Esophagus muscularis mucosa (tissue), 4 donors: ENCODE data around the gene HUWE1. TPM values are rescaled to one million over a fixed set of nuclear protein-coding genes. Genes with fewer than 3 reads are reported as not detected.

Experiments
- DNase-seq: peaks from one replicate; pipeline ENCODE4 v3.0.0-alpha.2; 2017; ENCODE audit errors: extremely low spot score
- H3K27ac ChIP-seq, 4 donors: fragments of 200-600 bp; sonication (generic); replicated peaks in 1 of 4; 1 replicate in 3 of 4; 2 replicates in 1 of 4; pipeline ENCODE4 v1.5.1; 2016 to 2019; ENCODE audit warnings: mild to moderate bottlenecking in 1 of 4
- H3K27me3 ChIP-seq, 4 donors: fragments of 200-600 bp; sonication (generic); one replicate each; pipeline versions ENCODE4 v1.5.1 to v1.6.0; 2016 to 2019
- H3K36me3 ChIP-seq, 4 donors: fragments of 200-600 bp; sonication (generic); one replicate each; pipeline ENCODE4 v1.5.1; 2016 to 2019
- H3K4me1 ChIP-seq, 4 donors: fragments of 200-600 bp; sonication (generic); one replicate each; pipeline ENCODE4 v1.5.1; 2016 to 2019
- H3K4me3 ChIP-seq, 4 donors: fragments of 200-600 bp; sonication (generic); 1 replicate in 2 of 4; 2 replicates in 2 of 4; pipeline ENCODE4 v1.5.1; 2016 to 2019; ENCODE audit warnings: mild to moderate bottlenecking in 4 of 4, moderate library complexity in 1 of 4
- H3K9me3 ChIP-seq, 4 donors: fragments of 200-600 bp; sonication (generic); 1 replicate in 3 of 4; 2 replicates in 1 of 4; pipeline ENCODE4 v1.5.1; 2016 to 2019
- EP300 ChIP-seq: sonication (generic); formaldehyde crosslinking; IDR thresholded peaks from one replicate; pipeline ENCODE4 v1.6.1; 2017; ENCODE audit warnings: antibody characterized with exemption
- POLR2A ChIP-seq: fragments of 450-650 bp; IDR thresholded peaks from one replicate; pipeline ENCODE4 v1.6.1; 2017; ENCODE audit warnings: antibody characterized with exemption, moderate library complexity, mild to moderate bottlenecking, low read depth
- POLR2AphosphoS5 ChIP-seq, 2 donors: sonication (generic); formaldehyde crosslinking; IDR thresholded peaks; one replicate each; pipeline ENCODE4 v1.6.1; 2017; ENCODE audit warnings: antibody characterized with exemption in 2 of 2
- WGBS: methylation state at CpG from one replicate; pipeline ENCODE4 v1.1.5; 2018; 5-methylcytosine and 5-hydroxymethylcytosine counted together
- intact Hi-C: fragments of 100-400 bp; cut with DNase I; formaldehyde crosslinking; loops from one replicate; pipeline ENCODE4 v1.15.1; 2023
- total RNA-seq, 4 donors: library from RNA; depleted of rRNA; stranded (reverse); fragments of >200 nt; gene quantifications; one replicate each; pipeline versions ENCODE4 v1.1.0 to v1.2.1, GENCODE V29; 2016
- TF ChIP-seq, protein P1 (sequence below), 3 experiments: fragments of 200-600 bp in 2 of 3; fragments of 450-650 bp in 1 of 3; sonication (generic) in 2 of 3; IDR thresholded peaks; one replicate each; pipeline ENCODE4 v1.5.1; 2017 to 2019; ENCODE audit warnings: antibody characterized with exemption in 3 of 3, mild to moderate bottlenecking in 2 of 3, moderate library complexity in 1 of 3

HUWE1 gene
- total RNA-seq, 4 donors from 2014 or later: 100 to 149 (median 129) TPM

DNA sequence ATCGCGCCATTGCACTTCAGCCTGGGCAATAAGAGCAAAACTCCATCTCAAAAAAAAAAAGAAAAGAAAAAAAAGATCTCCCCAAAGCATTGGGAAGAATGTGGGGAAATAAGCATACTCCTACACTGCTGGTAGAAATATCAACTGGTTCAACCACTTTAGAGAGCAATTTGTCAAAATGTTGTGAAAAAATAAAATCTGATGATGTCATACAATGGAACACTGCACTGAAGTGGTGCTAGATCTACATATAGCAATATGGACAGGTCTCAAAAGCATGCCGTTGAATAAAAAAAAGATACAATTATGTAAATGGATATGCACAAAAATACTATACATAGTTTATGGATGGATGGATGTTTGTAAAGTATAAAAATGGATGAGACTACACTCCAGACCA lies 18.3 kb upstream of the HUWE1 start:
- Histone ChIP-seq H3K27ac (no peak overlapping the region), H3K36me3 (no peaks in the 10 kb centered on the region), H3K27me3 (no peaks in the 10 kb centered on the region), H3K4me3 (no peak overlapping the region), H3K9me3 (no peaks in the 10 kb centered on the region), H3K4me1 (no peaks in the 10 kb centered on the region)
- TF ChIP-seq, protein P1, sequence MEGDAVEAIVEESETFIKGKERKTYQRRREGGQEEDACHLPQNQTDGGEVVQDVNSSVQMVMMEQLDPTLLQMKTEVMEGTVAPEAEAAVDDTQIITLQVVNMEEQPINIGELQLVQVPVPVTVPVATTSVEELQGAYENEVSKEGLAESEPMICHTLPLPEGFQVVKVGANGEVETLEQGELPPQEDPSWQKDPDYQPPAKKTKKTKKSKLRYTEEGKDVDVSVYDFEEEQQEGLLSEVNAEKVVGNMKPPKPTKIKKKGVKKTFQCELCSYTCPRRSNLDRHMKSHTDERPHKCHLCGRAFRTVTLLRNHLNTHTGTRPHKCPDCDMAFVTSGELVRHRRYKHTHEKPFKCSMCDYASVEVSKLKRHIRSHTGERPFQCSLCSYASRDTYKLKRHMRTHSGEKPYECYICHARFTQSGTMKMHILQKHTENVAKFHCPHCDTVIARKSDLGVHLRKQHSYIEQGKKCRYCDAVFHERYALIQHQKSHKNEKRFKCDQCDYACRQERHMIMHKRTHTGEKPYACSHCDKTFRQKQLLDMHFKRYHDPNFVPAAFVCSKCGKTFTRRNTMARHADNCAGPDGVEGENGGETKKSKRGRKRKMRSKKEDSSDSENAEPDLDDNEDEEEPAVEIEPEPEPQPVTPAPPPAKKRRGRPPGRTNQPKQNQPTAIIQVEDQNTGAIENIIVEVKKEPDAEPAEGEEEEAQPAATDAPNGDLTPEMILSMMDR (IDR thresholded peaks at IDR 0.05): no peak
- TF ChIP-seq POLR2AphosphoS5 (IDR thresholded peaks at IDR 0.05) (no peak), EP300 (no peak), POLR2A (no peak)
- intact Hi-C loops: no loop called here
- 86% methylated on average over 3 of the region's 3 CpGs for WGBS
- DNase-seq: no peak

DNA sequence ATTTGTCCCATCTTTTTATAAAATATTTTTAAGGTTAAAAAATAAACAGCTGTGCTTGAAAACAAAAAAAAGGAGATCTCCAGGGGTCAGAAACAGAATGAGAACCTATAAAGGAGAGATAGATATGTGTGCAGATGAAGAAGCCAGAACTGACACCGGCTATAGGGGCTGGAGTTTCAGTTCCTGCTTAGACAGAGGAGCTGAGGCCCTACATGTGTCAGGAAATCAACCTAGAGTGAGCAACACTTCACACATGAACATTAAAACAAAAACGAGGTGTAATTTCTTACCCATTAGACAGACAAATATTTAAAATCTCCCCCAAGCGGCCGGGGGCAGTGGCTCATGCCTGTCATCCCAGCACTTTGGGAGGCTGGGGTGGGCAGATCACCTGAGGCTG lies 17.8 kb upstream of the HUWE1 start:
- no peaks in the 10 kb centered on the region for H3K27me3 ChIP-seq
- no peaks in the 10 kb centered on the region for H3K9me3 ChIP-seq
- TF ChIP-seq POLR2A: no peak
- TF ChIP-seq POLR2AphosphoS5 (IDR thresholded peaks at IDR 0.05): no peak
- TF ChIP-seq, protein P1 (IDR thresholded peaks at IDR 0.05): no peak
- no peak for TF ChIP-seq EP300
- H3K4me3 ChIP-seq: no peak overlapping the region
- H3K4me1 ChIP-seq: no peaks in the 10 kb centered on the region
- H3K36me3 ChIP-seq: no peaks in the 10 kb centered on the region
- DNase-seq: no peak
- 82% methylated on average over 4 of the region's 4 CpGs for WGBS
- H3K27ac ChIP-seq: no peak overlapping the region
- intact Hi-C loops: no loop called here

DNA sequence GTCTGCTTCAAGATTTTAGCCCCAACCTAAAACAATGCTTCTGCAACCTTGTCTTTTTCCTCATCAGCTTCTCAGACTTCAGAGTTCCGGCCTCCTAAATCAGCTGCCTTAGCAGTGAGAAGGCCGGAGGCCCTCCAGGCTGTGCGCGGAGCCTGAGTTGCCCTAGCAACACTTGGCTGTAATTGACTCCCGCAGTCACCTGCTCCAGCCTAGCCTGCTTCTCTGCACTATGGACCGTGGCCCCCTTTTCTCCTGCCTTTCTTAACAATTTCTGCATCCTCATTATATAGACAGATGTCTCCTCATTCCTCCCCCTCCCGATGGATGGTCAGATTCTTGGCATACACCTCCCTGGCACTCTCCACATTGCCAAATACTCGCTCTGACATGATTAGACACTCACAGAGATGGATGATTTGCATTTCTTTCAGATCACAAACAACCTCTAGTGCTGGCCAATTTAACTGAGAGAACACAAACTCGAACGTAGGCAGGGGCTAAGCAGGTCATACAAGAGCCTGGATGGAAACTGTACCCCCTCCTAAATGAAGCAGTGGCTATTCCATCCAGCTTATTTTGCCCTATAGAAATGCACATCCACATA lies 9.5 kb upstream of the HUWE1 start:
- WGBS: 66% methylated on average over 10 of the region's 10 CpGs
- Histone ChIP-seq H3K27me3 (no peaks in the 10 kb centered on the region), H3K4me1 (no peaks in the 10 kb centered on the region), H3K36me3 (no peaks in the 10 kb centered on the region), H3K4me3 (no peak overlapping the region), H3K9me3 (no peaks in the 10 kb centered on the region), H3K27ac (no peak overlapping the region)
- no peak for TF ChIP-seq EP300
- TF ChIP-seq, protein P1 (IDR thresholded peaks at IDR 0.05): no peak
- TF ChIP-seq POLR2AphosphoS5 (IDR thresholded peaks at IDR 0.05): no peak
- TF ChIP-seq POLR2A: no peak
- intact Hi-C loops: no loop called here
- DNase-seq: no peak

DNA sequence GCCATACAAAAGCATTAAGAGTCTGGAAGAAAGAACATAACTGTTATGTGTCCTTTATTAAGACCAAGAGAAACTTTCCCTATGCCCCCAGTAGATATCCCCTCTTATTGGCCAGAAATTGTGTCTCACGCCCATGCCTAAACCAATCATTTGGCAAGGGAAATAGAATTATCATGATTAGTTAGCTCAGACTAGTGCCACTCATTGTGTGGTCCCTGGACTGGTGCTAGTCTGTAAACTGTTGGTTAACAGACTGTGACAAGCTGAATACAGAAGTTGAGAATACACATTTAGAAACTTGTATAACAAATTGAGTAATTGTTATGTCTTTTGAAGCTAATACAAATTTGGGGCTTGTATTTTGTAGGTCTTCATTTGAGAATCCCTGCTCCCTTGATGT lies 8.1 kb upstream of the HUWE1 start:
- intact Hi-C loops: no loop called here
- 80% methylated on average over 1 of the region's 1 CpG for WGBS
- Histone ChIP-seq H3K27ac (no peak overlapping the region), H3K27me3 (no peaks in the 10 kb centered on the region), H3K36me3 (no peaks in the 10 kb centered on the region), H3K4me1 (no peaks in the 10 kb centered on the region), H3K9me3 (no peaks in the 10 kb centered on the region), H3K4me3 (no peak overlapping the region)
- DNase-seq: no peak
- TF ChIP-seq POLR2AphosphoS5 (IDR thresholded peaks at IDR 0.05) (no peak), POLR2A (no peak), EP300 (no peak)
- TF ChIP-seq, protein P1 (IDR thresholded peaks at IDR 0.05): no peak

DNA sequence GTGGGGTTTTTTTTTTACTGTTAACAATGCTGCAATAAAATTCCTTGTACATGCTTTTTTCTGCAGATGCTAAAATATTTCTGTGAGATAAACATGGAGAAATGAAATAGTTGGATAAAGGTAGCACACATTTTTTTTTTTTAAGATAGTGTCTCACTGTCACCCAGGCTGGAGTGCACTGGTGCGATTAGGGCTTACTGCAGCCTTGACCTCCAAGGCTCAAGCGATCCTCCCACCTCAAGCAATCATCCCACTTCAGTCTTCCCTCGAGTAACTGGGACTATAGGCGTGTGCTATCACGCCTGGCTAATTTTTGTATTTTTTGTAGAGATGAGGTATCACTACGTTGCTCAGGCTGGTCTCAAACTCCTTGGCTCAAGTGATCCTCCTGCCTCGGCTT lies 1.8 kb upstream of the HUWE1 start:
- Histone ChIP-seq H3K27me3 (no peaks in the 10 kb centered on the region), H3K27ac (no peak overlapping the region), H3K36me3 (no peaks in the 10 kb centered on the region), H3K9me3 (peaks cover 0 to 6% (median 0%) of the 10 kb centered on the region in 4 donors), H3K4me1 (peaks cover 6 to 15% (median 13%) of the 10 kb centered on the region in 4 donors), H3K4me3 (no peak overlapping the region)
- DNase-seq: no peak
- 77% methylated on average over 7 of the region's 7 CpGs for WGBS
- TF ChIP-seq EP300 (no peak), POLR2AphosphoS5 (IDR thresholded peaks at IDR 0.05) (no peak), POLR2A (no peak)
- TF ChIP-seq, protein P1 (IDR thresholded peaks at IDR 0.05): no peak
- intact Hi-C loops: no loop called here
